SW 1271 (cell line): ENCODE measurements around the gene PCSK5.

Experiments
- DNase-seq, 2 experiments: peaks; one replicate each; lab custom pipeline; 2025; lab: John Stamatoyannopoulos, UW

The PCSK5 gene

GRCh38 chr9:76082057-76082456 lies 191.6 kb downstream of the PCSK5 start:
- no peak for DNase-seq

- DNase-seq = no peak
These were observed 195.1 kb downstream of the PCSK5 start for GRCh38 chr9:76085596-76085995.

GRCh38 chr9:76086539-76086938 lies 196.1 kb downstream of the PCSK5 start:
- DNase-seq = no peak

GRCh38 chr9:76087976-76088375 lies 197.5 kb downstream of the PCSK5 start:
- no peak for DNase-seq

- DNase-seq = no peak
These were observed 199.9 kb downstream of the PCSK5 start for GRCh38 chr9:76090330-76090729.

GRCh38 chr9:76090909-76091308 lies 200.4 kb downstream of the PCSK5 start:
- DNase-seq = no peak

- DNase-seq = no peak
These were observed 202.1 kb downstream of the PCSK5 start for GRCh38 chr9:76092572-76092971.

- DNase-seq = no peak
These were observed 205.1 kb downstream of the PCSK5 start for GRCh38 chr9:76095585-76095984.

GRCh38 chr9:76099516-76099915 lies 209.0 kb downstream of the PCSK5 start:
- DNase-seq = no peak

GRCh38 chr9:76101075-76101474 lies 210.6 kb downstream of the PCSK5 start:
- no peak for DNase-seq

- DNase-seq = no peak
These were observed 211.0 kb downstream of the PCSK5 start for GRCh38 chr9:76101491-76101890.

GRCh38 chr9:76101947-76102346 lies 211.5 kb downstream of the PCSK5 start:
- no peak for DNase-seq

GRCh38 chr9:76103531-76104315 lies 213.2 kb downstream of the PCSK5 start:
- no peak for DNase-seq

- no peak for DNase-seq
These were observed 217.0 kb downstream of the PCSK5 start for GRCh38 chr9:76107482-76107881.

- no peak for DNase-seq
These were observed 219.5 kb downstream of the PCSK5 start for GRCh38 chr9:76109953-76110352.

- no peak for DNase-seq
These were observed 221.7 kb downstream of the PCSK5 start for GRCh38 chr9:76112151-76112550.

GRCh38 chr9:76114144-76114543 lies 223.7 kb downstream of the PCSK5 start:
- DNase-seq = no peak

GRCh38 chr9:76115396-76115795 lies 224.9 kb downstream of the PCSK5 start:
- DNase-seq = no peak

GRCh38 chr9:76115982-76116646 lies 225.6 kb downstream of the PCSK5 start:
- DNase-seq = no peak

GRCh38 chr9:76116913-76117312 lies 226.4 kb downstream of the PCSK5 start:
- DNase-seq = no peak

- no peak for DNase-seq
These were observed 237.2 kb downstream of the PCSK5 start for GRCh38 chr9:76127637-76128036.

GRCh38 chr9:76135902-76136301 lies 245.4 kb downstream of the PCSK5 start:
- DNase-seq = no peak

- no peak for DNase-seq
These were observed 246.5 kb downstream of the PCSK5 start for GRCh38 chr9:76136986-76137385.

GRCh38 chr9:76137931-76138330 lies 247.5 kb downstream of the PCSK5 start:
- no peak for DNase-seq
